HFFc6 (cell line): ENCODE results near the gene TRIM26. TPM values are rescaled to one million over a fixed set of nuclear protein-coding genes. Genes with fewer than 3 reads are reported as not detected.

Experiments used
- DNase-seq: peaks from one replicate; pipeline ENCODE4 v3.0.0-alpha.2; 2018
- H3K27ac Mint-ChIP-seq: 2 replicates; pipeline ENCODE4 v1.8.0; 2020; ENCODE audit warnings: mild to moderate bottlenecking, mixed read lengths
- H3K27me3 Mint-ChIP-seq: 2 replicates; pipeline ENCODE4 v1.8.0; 2021; ENCODE audit warnings: mild to moderate bottlenecking, moderate library complexity, mixed read lengths; ENCODE audit not compliant: insufficient read depth
- H3K36me3 Mint-ChIP-seq: 2 replicates; pipeline ENCODE4 v1.8.0; 2021; ENCODE audit warnings: low read depth, mixed read lengths
- H3K4me1 Mint-ChIP-seq: 2 replicates; pipeline ENCODE4 v1.8.0; 2020; ENCODE audit warnings: low read depth, mixed read lengths
- H3K4me3 Mint-ChIP-seq: 2 replicates; pipeline ENCODE4 v1.8.0; 2020; ENCODE audit warnings: mild to moderate bottlenecking, moderate library complexity, mixed read lengths
- H3K9me3 Mint-ChIP-seq: 2 replicates; pipeline ENCODE4 v1.8.0; 2020; ENCODE audit warnings: mild to moderate bottlenecking, mixed read lengths
- total RNA-seq, 6 experiments: library from RNA; stranded (reverse); fragmentation: NEBNext Ultra II Directional; extraction: Animal tissue kit (Norgen Biotek cat#: 25700); gene quantifications; 2 replicates in 1 of 6; 3 replicates in 5 of 6; pipeline ENCODE4 v1.2.3, GENCODE V29; 2021
- TF ChIP-seq, protein P1 (sequence below): fragments of 200-600 bp; sonication (generic); IDR thresholded peaks from 2 replicates; pipeline ENCODE4 v1.5.0; 2021; ENCODE audit warnings: antibody characterized with exemption, mild to moderate bottlenecking

Gene TRIM26
- total RNA-seq, 6 experiments from 2014 or later: 29.4 to 34.4 (median 32.2) TPM

DNA sequence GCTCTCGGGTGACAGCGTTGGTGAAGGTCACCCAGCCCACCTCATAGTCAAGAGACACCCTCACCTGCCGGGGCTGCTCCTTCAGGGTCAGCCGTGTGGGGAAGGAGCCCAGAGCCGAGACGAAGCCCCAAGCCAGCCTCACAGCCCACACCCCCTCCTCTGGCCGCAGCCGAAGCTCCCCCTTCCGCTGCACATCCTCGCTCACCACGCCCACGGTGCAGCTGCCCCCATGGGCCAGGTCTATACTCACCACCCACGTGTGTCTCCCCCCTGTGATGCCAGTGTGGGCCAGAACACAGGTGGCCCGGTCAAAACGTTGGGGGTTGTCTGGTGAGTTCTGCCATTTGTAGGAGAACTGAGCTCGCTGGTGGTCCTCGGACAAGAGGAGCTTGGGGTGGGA lies 59.1 kb downstream of the TRIM26 start:
- no peak overlapping the region for H3K4me3 Mint-ChIP-seq
- no peaks in the 10 kb centered on the region for H3K9me3 Mint-ChIP-seq
- peaks cover 33% of the 10 kb centered on the region for H3K4me1 Mint-ChIP-seq
- TF ChIP-seq, protein P1, sequence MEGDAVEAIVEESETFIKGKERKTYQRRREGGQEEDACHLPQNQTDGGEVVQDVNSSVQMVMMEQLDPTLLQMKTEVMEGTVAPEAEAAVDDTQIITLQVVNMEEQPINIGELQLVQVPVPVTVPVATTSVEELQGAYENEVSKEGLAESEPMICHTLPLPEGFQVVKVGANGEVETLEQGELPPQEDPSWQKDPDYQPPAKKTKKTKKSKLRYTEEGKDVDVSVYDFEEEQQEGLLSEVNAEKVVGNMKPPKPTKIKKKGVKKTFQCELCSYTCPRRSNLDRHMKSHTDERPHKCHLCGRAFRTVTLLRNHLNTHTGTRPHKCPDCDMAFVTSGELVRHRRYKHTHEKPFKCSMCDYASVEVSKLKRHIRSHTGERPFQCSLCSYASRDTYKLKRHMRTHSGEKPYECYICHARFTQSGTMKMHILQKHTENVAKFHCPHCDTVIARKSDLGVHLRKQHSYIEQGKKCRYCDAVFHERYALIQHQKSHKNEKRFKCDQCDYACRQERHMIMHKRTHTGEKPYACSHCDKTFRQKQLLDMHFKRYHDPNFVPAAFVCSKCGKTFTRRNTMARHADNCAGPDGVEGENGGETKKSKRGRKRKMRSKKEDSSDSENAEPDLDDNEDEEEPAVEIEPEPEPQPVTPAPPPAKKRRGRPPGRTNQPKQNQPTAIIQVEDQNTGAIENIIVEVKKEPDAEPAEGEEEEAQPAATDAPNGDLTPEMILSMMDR: no peak
- no peaks in the 10 kb centered on the region for H3K36me3 Mint-ChIP-seq
- H3K27me3 Mint-ChIP-seq: peaks cover 30% of the 10 kb centered on the region
- no peak overlapping the region for H3K27ac Mint-ChIP-seq
- DNase-seq: no peak

DNA sequence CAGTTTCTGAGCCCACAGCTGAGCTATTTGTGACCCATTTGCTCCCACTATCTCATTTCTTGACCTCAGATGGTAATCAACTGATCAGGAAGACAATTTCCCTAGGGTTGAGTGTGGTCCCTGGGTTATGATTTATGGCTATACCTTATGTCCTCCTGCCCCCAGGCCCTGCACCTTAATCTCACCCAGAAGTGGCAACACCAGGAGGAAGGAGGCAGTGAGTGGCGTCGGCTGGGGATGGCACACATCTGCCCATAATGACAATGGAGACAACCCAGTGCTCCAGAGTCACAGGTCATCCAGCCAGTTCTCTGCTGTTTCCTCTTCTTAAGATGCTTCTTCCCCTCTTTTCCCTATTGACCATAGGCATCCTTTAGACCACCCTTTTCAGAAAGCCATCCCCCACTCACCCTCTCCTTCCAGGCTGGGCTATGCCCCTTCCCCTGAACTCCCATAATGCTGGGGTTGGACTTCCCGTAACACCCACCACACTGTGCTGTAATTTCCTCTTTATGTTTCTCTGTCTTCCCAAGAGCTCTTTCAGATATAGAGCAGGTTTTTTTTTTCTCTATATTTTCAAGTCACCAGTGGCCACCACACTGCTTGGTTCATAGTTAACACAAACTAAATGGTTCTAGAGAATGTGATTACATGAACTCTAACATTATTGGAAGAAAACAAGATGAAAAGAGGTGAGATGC lies 60.1 kb downstream of the TRIM26 start:
- H3K36me3 Mint-ChIP-seq: no peaks in the 10 kb centered on the region
- no peak overlapping the region for H3K4me3 Mint-ChIP-seq
- no peaks in the 10 kb centered on the region for H3K9me3 Mint-ChIP-seq
- H3K27ac Mint-ChIP-seq: no peak overlapping the region
- peaks cover 28% of the 10 kb centered on the region for H3K4me1 Mint-ChIP-seq
- no peak for DNase-seq
- TF ChIP-seq, protein P1: no peak
- H3K27me3 Mint-ChIP-seq: peaks cover 26% of the 10 kb centered on the region

DNA sequence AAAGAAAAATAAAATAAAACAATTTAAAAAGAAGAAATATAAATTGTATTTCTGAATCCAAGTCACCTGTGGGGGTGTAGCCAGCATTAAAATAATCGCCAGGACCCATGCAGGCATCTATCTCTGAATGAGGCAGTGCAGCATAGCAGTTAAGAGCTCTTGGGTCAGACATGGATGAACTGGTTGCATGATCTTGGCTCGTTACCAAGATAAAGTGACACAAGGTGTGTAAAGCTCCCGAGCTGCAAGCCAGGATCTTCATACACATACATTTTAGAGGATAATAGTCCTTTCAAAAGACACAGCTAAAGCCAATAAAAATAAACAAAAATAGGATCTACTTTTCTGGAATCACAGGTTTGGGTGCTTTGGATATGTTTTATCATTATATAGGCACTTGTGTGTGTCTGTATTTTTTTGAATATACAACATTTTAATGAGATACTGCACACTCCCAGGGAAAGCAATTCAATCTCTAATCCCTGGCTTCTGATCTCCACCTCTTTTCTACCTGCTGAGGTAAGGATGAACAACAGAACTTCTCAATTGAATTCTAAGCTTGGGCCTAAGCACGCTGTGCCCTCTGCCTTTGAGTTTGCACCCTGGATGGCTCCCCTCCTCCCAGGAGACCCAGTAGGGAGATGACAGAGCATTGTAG lies 61.1 kb downstream of the TRIM26 start:
- TF ChIP-seq, protein P1: no peak
- Mint-ChIP-seq H3K27ac (no peak overlapping the region), H3K4me1 (peaks cover 23% of the 10 kb centered on the region), H3K9me3 (no peaks in the 10 kb centered on the region), H3K27me3 (peaks cover 34% of the 10 kb centered on the region), H3K36me3 (no peaks in the 10 kb centered on the region), H3K4me3 (no peak overlapping the region)
- no peak for DNase-seq

DNA sequence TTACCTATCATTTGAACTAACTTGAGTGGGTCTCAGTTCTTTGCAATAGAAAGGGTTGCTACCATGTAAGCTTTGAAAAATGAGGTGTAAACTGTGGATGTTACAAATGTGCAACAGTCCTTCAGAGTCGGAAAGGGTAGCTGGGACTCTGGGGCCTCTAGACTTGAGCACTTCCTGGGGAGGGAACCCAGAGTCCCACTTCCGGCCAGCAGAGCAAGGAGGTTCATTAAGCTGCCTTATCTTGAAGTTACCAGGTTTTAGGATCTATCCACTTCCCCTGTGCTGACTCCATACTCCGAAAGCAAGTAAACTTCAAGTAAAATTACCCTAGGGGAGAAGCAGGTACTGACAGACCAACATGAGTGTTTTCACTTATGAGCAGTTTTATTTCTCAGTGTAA lies 61.6 kb downstream of the TRIM26 start:
- peaks cover 37% of the 10 kb centered on the region for H3K27me3 Mint-ChIP-seq

DNA sequence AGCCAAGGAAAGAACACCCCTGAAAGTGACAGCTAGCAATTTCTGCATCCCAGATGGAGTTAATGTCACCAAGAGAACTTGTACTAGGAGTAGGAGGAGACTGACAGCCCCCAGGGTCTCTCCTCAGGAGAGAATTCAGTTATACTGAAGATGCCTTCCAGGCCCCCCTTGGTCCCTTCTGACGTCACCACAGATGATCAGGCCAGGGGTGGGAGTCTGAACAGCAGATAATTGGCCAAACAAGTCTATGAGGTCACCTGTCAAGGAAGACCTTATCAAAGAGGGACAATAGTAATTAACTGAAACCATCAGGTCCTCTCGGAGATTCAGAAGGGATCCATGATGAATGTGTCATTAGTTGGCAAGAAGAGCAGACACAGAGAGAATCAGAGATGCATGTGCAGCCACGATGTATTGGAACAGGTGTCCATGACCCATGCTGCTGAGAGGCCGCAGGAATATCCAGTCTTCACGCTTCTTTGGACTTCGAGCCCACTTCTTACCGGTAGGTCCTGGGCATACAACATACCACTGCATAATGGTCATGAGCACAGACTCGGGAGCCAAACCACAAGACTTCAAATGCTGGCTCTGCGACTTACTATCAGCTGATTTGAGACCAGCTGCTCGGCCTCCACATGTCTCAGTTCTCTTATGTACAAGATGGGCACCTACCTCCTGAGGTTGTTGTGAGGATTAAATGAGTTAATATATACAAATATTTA lies 62.4 kb downstream of the TRIM26 start:
- TF ChIP-seq, protein P1: no peak
- no peaks in the 10 kb centered on the region for H3K36me3 Mint-ChIP-seq
- peaks cover 37% of the 10 kb centered on the region for H3K27me3 Mint-ChIP-seq
- no peak for DNase-seq
- peaks cover 17% of the 10 kb centered on the region for H3K4me1 Mint-ChIP-seq
- H3K9me3 Mint-ChIP-seq: no peaks in the 10 kb centered on the region
- H3K4me3 Mint-ChIP-seq: no peak overlapping the region
- no peak overlapping the region for H3K27ac Mint-ChIP-seq

More for the DNA sequence above, 61.6 kb downstream of the TRIM26 start:
- TF ChIP-seq, protein P1: no peak
- H3K4me3 Mint-ChIP-seq: no peak overlapping the region
- H3K27ac Mint-ChIP-seq: no peak overlapping the region
- H3K9me3 Mint-ChIP-seq: no peaks in the 10 kb centered on the region
- no peak for DNase-seq
- H3K4me1 Mint-ChIP-seq: peaks cover 23% of the 10 kb centered on the region
- no peaks in the 10 kb centered on the region for H3K36me3 Mint-ChIP-seq
